PC-9 (cell line): ENCODE results near the gene ACSM3. TPM values are rescaled to one million over a fixed set of nuclear protein-coding genes. Genes with fewer than 3 reads are reported as not detected.

Experiments used
- BruUV-seq: library from RNA; stranded (reverse); fragments of 400-500 nt; replicated peaks from 2 replicates; lab custom pipeline; 2021; lab: Mats Ljungman, UMichigan
- CTCF ChIA-PET: fragments of 300-600 bp; sonication (Branson Sonifier 250); formaldehyde crosslinking; loops from one replicate; lab custom pipeline; 2022; ENCODE audit warnings: antibody characterized with exemption; lab: Charles Lee
- POLR2A ChIA-PET: fragments of 300-600 bp; sonication (Branson Sonifier 250); formaldehyde crosslinking; loops from one replicate; lab custom pipeline; 2022; ENCODE audit warnings: antibody characterized with exemption; ENCODE audit not compliant: unreplicated experiment; lab: Charles Lee
- DNase-seq, 2 experiments: peaks; one replicate each; pipeline versions ENCODE4 v3.0.0 to v3.0.0-alpha.2; 2015 to 2022; ENCODE audit warnings: mixed read lengths in 1 of 2
- H2AFZ ChIP-seq: fragments of 200-600 bp; sonication (generic); 2 replicates; pipeline ENCODE4 v1.8.1; 2017; ENCODE audit warnings: antibody characterized with exemption
- H3F3A ChIP-seq: fragments of 200-600 bp; sonication (generic); 2 replicates; pipeline ENCODE4 v1.8.1; 2017; ENCODE audit warnings: antibody characterized with exemption, mild to moderate bottlenecking, low read depth; ENCODE audit not compliant: insufficient read depth
- H3K27ac ChIP-seq: fragments of 200-600 bp; sonication (generic); 2 replicates; pipeline ENCODE4 v1.6.1; 2016; ENCODE audit warnings: mixed run types
- H3K27me3 ChIP-seq: fragments of 200-600 bp; sonication (generic); 2 replicates; pipeline ENCODE4 v1.6.1; 2016; ENCODE audit warnings: low read depth, mixed run types; ENCODE audit not compliant: insufficient read depth
- H3K36me3 ChIP-seq: fragments of 200-600 bp; sonication (generic); 2 replicates; pipeline ENCODE4 v1.6.1; 2016; ENCODE audit warnings: low read depth, mixed run types
- H3K4me1 ChIP-seq: fragments of 200-600 bp; sonication (generic); replicated peaks from 2 replicates; pipeline ENCODE4 v1.6.1; 2016; ENCODE audit warnings: mixed run types; ENCODE audit not compliant: insufficient read depth
- H3K4me2 ChIP-seq: fragments of 200-600 bp; sonication (generic); 2 replicates; pipeline ENCODE4 v1.6.1; 2017; ENCODE audit warnings: mixed run types
- H3K4me3 ChIP-seq: fragments of 200-600 bp; sonication (generic); 2 replicates; pipeline ENCODE4 v1.6.1; 2016; ENCODE audit warnings: mixed run types
- H3K79me2 ChIP-seq: fragments of 200-600 bp; sonication (generic); 2 replicates; pipeline ENCODE4 v1.6.1; 2017; ENCODE audit warnings: low read depth, mixed run types
- H3K9me2 ChIP-seq: fragments of 200-600 bp; sonication (generic); 2 replicates; pipeline ENCODE4 v1.8.1; 2017; ENCODE audit warnings: mild to moderate bottlenecking; ENCODE audit not compliant: insufficient read depth
- H3K9me3 ChIP-seq: fragments of 200-600 bp; sonication (generic); 2 replicates; pipeline ENCODE4 v1.8.1; 2016; ENCODE audit warnings: low read depth; ENCODE audit not compliant: insufficient read depth
- H4K20me1 ChIP-seq: fragments of 200-600 bp; sonication (generic); 2 replicates; pipeline ENCODE4 v1.8.1; 2017; ENCODE audit not compliant: insufficient read depth
- EZH2 ChIP-seq: fragments of 200-600 bp; sonication (generic); IDR thresholded peaks from 2 replicates; pipeline ENCODE4 v1.8.0; 2017; ENCODE audit warnings: antibody characterized with exemption, low read depth
- intact Hi-C: fragments of 100-400 bp; cut with micrococcal nuclease; formaldehyde crosslinking; loops from one replicate; pipeline ENCODE4 v1.10.0; 2022; ENCODE audit not compliant: unreplicated experiment
- total RNA-seq: library from RNA; stranded (reverse); gene quantifications from 2 replicates; pipeline ENCODE4 v1.2.3, GENCODE V29; 2021
- TF ChIP-seq, protein P1 (sequence below): fragments of 200-600 bp; sonication (generic); conservative IDR thresholded peaks from 2 replicates; pipeline ENCODE4 v1.6.1; 2017; ENCODE audit warnings: mixed run types, antibody characterized with exemption, mild to moderate bottlenecking, moderate library complexity

ACSM3 gene
- total RNA-seq, 1 experiment from 2014 or later: 2.4 TPM

DNA sequence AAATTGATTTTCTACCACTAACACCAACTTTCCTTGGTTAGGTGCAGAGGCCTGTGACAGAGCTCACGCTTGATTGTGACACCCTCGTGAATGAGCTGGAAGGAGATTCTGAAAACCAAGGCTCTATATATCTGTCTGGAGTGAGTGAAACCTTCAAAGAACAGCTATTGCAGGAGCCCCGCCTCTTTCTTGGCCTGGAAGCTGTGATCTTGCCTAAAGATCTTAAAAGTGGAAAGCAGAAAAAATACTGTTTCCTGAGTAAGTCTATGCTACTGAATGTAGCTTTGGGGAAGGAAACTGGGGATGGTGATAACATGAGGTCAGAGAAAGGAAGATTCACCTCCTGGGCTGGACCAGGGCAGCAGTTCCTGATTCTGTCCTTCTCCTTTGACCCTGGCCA, 80.8 kb downstream of the ACSM3 start:
- Histone ChIP-seq H3K36me3 (no peaks in the 10 kb centered on the region), H3K9me3 (no peaks in the 10 kb centered on the region), H3K9me2 (no peaks in the 10 kb centered on the region), H3K79me2 (no peaks in the 10 kb centered on the region), H2AFZ (no peak overlapping the region), H3K4me2 (no peak overlapping the region), H3F3A (no peaks in the 10 kb centered on the region), H3K4me1 (no peaks in the 10 kb centered on the region), H3K27ac (no peak overlapping the region), H4K20me1 (no peaks in the 10 kb centered on the region), H3K27me3 (no peaks in the 10 kb centered on the region), H3K4me3 (no peak overlapping the region)
- ChIA-PET CTCF (no interaction called here), POLR2A (no interaction called here)
- TF ChIP-seq, protein P1, sequence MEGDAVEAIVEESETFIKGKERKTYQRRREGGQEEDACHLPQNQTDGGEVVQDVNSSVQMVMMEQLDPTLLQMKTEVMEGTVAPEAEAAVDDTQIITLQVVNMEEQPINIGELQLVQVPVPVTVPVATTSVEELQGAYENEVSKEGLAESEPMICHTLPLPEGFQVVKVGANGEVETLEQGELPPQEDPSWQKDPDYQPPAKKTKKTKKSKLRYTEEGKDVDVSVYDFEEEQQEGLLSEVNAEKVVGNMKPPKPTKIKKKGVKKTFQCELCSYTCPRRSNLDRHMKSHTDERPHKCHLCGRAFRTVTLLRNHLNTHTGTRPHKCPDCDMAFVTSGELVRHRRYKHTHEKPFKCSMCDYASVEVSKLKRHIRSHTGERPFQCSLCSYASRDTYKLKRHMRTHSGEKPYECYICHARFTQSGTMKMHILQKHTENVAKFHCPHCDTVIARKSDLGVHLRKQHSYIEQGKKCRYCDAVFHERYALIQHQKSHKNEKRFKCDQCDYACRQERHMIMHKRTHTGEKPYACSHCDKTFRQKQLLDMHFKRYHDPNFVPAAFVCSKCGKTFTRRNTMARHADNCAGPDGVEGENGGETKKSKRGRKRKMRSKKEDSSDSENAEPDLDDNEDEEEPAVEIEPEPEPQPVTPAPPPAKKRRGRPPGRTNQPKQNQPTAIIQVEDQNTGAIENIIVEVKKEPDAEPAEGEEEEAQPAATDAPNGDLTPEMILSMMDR: no peak
- no peak for TF ChIP-seq EZH2
- no TSS peak for BruUV-seq
- no peak for DNase-seq
- intact Hi-C loops: no loop called here

DNA sequence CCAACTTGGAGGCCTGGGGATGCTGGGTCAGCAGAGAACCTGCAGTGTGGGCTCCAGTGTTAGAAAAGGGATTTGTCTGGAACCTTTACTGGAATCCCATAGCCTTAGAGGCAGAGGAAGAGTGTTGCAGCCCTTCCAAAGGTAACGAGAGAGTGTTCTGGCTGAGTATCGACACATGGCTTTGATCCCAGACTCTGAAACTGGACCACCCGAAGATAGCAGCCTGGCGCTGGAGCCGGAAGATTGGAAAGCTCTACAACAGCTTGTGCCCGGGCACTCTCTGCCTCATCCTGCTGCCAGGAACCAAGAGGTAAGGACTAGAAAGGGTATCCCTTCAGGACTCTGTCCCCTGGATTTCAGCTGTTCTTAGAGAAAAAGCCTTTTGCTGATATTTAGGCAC, 82.2 kb downstream of the ACSM3 start:
- Histone ChIP-seq H3K9me2 (no peaks in the 10 kb centered on the region), H3K27me3 (no peaks in the 10 kb centered on the region), H3K27ac (no peak overlapping the region), H3K9me3 (no peaks in the 10 kb centered on the region), H2AFZ (no peak overlapping the region), H4K20me1 (no peaks in the 10 kb centered on the region), H3K4me3 (no peak overlapping the region), H3K79me2 (no peaks in the 10 kb centered on the region), H3K4me1 (peaks cover 14% of the 10 kb centered on the region), H3K36me3 (no peaks in the 10 kb centered on the region), H3F3A (0 out of 2 replicates have a peak, but pooled peaks cover 9% of the 10 kb centered on the region), H3K4me2 (no peak overlapping the region)
- no TSS peak for BruUV-seq
- CTCF ChIA-PET: interaction anchor here (0.6 kb wide), 1 partner anchor 42 kb away, joined by 3 read pairs; no protein-coding TSS in a partner anchor
- no peak for DNase-seq
- POLR2A ChIA-PET: no interaction called here
- TF ChIP-seq, protein P1: no peak
- no peak for TF ChIP-seq EZH2
- intact Hi-C loops: no loop called here

DNA sequence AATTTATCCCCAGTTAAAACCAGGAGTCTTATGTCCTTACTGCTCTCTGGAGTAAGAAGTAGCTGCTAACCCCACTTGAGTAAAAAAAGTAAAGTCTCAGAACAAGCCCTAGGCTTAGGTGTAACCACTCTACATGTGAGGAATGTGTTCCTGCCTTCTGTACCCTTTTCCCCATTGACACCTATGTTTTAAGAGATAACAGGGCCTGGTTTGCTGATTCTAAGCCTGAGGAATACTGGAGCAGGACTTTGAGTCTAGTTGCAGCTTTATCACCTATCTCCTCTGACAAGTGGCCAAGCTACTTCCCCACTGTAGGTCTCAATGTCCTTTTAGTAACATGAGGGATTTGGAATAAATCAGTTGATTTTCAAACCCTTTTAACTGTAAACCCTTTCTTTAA, 82.7 kb downstream of the ACSM3 start:
- Histone ChIP-seq H3K4me3 (no peak overlapping the region), H2AFZ (no peak overlapping the region), H3K4me2 (no peak overlapping the region), H3K9me3 (no peaks in the 10 kb centered on the region), H3K4me1 (peaks cover 19% of the 10 kb centered on the region), H3K79me2 (no peaks in the 10 kb centered on the region), H3K27ac (no peak overlapping the region), H3K9me2 (no peaks in the 10 kb centered on the region), H3K27me3 (no peaks in the 10 kb centered on the region), H3K36me3 (no peaks in the 10 kb centered on the region), H4K20me1 (no peaks in the 10 kb centered on the region), H3F3A (0 out of 2 replicates have a peak, but pooled peaks cover 13% of the 10 kb centered on the region)
- intact Hi-C loops: no loop called here
- CTCF ChIA-PET: interaction anchor here (0.6 to 1.0 kb wide), 3 partner anchors 42 to 256 kb away, joined by 3 read pairs; no protein-coding TSS in a partner anchor
- no peak for DNase-seq
- TF ChIP-seq EZH2: no peak
- TF ChIP-seq, protein P1: no peak
- no TSS peak for BruUV-seq
- POLR2A ChIA-PET: no interaction called here

Other genes with a start within 250 kb of the ACSM3 start
- not detected in 2 replicates for gene ACSM2B, start 187.6 kb upstream of the ACSM3 start, total RNA-seq
- gene ACSM1, start 66.3 kb upstream of the ACSM3 start, total RNA-seq: not detected in 2 replicates
- gene THUMPD1, start 22.2 kb upstream of the ACSM3 start, total RNA-seq: 35.0 and 36.0 TPM in 2 replicates
- 25.6 and 29.5 TPM in 2 replicates for gene ERI2, start 42.5 kb downstream of the ACSM3 start, total RNA-seq
- gene REXO5, start 42.5 kb downstream of the ACSM3 start, total RNA-seq: 9.5 and 13.2 TPM in 2 replicates
- 11.8 and 14.6 TPM in 2 replicates for gene DCUN1D3, start 136.3 kb downstream of the ACSM3 start, total RNA-seq
- gene LYRM1, start 136.8 kb downstream of the ACSM3 start, total RNA-seq: 32.2 and 51.7 TPM in 2 replicates